GM21737 (cell line): ENCODE data around the gene DGKE.

ENCODE experiments used
- ATAC-seq: cut with Tn5 transposase; IDR thresholded peaks from one replicate; pipeline ENCODE4 v1.9.1; 2021; ENCODE audit warnings: mild to moderate bottlenecking, moderate library complexity; ENCODE audit not compliant: unreplicated experiment

The DGKE gene

DNA sequence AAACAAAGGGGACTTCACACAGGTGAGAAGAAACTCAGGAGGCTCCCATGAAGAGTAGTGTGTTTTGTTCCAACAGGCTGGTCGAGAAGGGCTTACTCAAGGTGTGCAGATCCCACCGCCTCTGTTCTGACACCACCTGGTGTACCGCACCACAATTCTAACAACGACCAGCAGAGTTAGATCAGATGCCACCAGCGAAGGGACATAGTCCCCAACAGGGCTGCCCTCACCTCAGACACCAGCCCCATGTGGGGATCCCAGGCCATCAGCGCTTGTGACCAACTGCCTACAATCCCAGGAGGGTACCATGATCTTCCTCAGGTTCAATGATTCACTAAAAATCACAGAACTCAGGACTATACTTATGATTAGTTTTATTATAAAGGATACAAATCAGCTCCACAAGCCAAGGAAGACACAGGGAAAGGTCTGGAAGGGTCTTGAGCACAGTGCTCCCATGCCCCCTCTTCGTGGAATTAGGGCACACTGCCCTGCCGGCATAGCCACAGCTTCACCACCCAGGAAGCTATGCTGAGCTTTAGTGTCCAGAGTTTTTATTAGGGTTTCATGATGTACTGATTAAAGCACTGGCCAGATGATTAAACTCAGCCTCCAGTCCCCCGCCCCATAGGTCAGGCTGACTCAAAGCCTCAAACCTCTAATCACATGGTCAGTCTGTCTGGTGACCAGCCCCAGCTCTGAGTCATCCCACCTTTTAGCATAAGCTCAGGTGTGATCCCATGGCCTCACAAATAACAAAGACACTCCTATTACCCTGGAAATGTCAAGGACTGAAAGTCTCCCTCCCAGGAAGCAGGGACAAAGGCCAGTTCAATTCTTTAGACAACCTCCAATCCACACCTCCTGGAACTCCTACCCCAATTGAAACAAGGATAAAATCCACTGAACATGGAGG lies 53.9 kb downstream of the DGKE start:
- ATAC-seq = no peak

DNA sequence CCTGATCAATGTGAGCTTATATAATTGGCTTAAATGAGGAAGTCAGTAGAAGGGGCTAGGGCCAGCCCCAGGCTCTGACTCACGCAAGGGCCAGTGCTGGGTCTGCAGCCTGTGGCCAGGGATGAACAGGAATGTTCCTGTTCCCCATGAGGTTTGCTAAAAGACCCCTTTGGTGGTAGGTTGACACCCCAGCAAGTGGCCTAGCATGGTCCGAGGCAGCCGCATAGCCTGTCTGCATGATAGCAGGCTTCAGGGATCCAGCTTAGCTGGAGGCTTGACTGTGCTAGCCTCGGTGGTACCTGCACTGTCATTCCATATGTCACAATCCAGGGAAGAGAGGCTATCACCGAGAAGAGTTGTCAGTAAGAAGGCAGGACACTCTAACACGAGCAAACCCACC lies 56.4 kb downstream of the DGKE start:
- no peak for ATAC-seq

DNA sequence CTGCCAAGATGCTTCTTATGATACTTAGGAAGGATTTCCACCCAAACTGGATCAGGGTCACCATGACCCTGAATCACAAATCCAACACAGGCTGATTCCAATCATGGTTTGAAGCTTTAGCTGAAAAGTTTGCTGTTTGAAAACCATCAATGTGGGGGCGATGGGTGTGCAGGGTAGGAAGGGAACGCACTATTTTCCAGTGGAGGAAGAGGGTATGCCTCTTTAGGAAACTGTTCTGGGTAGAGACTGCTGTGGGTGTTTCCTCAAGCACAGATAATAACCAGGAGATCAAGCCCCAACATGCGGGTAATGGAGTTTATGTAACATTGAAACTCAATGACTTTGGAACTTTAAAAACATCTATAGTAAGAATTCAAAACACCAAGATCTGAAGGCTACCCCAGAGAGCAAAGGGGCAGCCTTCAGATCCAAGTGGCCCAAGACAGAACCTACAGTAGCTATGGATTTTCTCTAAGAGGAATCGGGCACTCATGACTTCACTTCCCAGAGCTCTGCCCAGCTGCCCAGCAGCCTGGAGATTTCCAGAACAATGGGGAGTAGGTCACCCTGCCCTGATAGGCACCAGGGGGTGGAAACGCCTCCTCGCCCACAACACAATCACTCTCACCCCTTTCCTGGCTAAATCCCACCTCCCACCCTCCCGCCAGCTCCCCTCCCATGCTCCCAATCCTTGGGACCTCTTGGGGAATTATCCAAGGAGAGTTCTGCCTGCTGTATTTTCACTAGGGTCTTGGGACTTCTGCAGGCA lies 57.1 kb downstream of the DGKE start:
- no peak for ATAC-seq

- no peak for ATAC-seq
Measured at GRCh38 chr17:56891751-56892150, 57.8 kb downstream of the DGKE start.

DNA sequence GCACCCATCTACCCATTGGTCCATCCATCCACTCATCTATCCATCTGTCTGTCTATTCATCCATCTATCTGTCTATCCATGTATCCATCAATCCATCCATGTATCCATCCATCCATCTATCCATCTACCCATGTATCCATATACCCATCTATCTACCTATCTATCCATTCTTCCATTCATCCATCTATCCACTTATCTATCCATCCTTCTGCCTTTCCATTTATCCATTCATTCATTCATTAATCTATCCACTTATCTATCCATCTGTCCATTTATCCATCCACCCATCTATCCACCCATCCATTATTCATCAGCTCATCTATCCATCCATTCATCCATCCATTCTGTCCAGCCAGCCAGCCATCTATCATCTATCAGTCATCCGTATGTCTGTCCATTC lies 58.4 kb downstream of the DGKE start:
- ATAC-seq = no peak

DNA sequence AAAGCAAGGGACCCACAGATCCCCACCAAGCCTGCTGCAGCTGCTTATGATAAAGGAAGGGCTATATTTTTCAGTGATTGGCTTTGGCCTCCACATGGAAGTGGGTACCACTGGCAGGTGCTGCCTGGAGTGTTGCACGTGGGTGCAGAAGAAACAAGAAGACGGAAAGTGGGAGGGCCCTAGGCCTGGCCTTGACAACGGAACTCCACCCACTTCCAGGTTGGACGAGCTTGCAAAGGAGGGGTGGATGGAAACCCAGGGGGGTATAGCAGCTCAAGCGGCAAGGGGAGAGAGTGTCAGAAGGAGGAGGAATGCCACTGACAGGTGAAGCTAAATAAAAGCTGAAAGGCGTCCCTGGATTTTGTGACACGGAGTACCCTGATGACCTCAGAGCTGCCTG lies 59.6 kb downstream of the DGKE start:
- ATAC-seq = no peak

DNA sequence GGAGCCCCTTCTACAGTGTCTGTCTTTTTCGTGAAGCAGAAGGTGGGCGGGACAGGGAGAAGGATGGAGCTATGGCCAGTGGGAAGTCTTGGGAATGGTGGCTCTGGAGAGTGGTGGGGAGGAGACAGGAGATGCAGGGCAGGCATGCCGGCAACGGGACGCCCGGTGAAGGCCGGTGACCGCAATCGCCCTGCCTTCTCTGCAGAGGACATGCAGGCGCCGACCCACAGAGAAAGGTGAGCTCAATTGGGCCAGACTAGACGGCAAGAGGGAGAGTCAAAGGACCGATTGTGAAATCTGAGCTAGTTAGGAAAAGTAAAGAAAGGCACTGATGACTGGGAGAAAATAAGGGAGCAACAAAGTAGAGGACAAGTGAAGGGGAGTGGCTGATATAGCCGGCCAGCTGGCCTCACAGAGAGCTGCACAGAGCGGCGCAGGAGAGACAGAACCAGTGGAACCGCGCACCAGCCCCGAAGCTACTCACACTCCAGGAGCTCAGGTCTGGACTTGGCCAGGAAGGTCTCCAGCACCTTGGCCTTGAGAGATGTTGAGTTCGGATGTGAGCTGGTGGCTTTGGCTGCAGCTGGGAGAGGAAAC lies 61.0 kb downstream of the DGKE start:
- ATAC-seq = no peak

DNA sequence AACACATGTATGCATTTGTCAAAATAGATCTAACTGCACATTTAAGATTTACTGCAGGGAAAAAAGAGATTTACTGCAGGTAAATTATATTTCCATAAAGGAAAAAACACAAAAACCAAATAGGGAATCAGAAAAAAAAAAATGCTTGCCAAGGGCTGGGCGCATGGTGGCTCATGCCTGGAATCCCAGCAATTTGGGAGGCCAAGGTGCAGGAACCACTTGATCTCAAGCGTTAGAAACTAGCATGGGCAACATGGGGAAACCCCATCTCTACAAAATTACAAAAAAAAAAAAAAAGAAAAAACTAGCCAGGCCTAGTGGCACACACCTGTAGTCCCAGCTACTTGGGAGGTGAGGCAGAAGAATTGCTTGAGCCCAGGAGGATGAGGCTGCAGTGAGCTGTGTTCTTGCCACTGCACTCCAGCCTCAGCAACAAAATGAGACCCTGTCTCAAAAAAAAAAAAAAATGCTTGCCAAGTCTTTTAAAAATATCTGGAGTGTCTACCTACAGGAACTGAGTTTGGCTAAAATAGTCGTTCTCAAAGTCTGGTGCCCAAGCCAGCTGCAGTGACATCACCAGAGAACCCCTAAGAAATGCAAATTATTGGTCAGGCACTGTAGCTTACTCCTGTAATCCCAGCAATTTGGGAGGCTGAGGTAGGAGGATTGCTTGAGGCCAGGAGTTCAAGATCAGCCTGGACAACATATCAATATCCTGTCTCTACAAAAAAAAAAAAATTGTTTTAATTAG lies 62.4 kb downstream of the DGKE start:
- no peak for ATAC-seq

GRCh38 chr17:56896968-56897359 lies 63.0 kb downstream of the DGKE start:
- no peak for ATAC-seq

DNA sequence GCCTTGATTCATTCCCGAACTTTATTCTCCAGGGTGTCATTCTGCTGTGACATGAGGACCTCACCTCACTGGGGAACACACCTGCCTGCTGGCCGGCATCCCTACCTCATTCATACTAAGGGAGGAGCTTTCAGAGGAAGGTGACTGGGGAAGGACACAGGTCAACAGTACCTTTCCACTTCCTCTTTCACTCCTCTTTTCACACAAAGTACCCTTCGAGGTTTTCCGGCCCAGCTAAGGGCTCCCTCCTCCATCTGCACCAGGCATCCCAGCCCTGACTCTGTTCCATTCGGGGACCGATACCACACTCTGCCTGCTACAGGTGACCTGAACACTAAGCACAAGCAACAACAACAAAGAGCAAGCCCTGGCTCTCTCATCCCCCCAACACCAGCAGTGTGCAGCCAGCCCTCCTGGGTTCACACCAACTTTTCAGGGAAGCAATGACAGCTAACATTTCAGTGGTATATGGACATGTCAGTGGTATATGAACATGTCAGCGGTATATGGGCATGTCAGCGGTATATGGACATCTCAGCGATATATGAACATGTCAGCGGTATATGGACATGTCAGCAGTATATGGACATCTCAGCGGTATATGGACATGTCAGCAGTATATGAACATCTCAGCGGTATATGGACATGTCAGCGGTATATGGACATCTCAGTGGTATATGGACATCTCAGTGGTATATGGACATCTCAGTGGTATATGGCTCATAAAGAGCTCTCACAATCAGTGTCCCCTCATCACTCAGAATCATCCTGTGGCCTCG lies 63.9 kb downstream of the DGKE start:
- no peak for ATAC-seq

DNA sequence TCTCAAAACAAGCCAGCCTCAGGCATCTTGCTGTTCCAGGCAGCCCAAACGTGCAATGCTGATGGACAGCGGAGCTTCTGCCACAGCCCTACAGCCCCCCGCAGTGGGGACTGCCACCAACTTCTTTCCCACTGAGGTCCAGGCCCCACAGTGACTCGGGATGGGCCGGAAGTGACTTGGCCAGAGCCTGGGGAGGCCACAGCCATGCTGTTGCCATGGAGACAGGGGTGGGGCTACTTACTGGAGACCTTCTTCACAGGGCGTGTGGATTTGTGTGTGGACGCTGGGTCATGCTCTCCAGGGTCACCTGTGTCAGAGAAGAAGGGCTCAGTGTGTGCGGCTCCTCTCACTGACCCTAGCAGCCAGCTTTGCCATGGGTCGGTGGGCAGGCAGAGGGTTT lies 64.9 kb downstream of the DGKE start:
- no peak for ATAC-seq

- no peak for ATAC-seq
Measured at GRCh38 chr17:56899403-56899802, 65.5 kb downstream of the DGKE start.

DNA sequence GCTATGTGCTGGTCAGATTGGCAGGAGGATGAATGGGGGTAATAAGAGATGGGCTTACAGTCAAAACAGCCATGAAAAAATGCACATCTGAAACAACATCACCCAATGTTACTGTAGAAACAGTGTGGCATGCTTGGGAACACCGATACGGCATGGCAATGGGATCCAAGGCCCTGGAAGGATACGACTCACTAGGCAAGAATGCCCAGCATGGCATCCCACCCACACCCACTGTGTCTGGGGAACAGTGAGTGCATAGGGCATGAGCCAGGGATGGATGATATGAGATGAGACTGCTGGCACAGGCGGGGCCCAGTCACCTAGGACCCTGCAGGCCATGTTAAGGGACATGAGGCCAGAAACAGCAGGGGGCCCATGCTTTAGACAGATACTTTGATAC lies 68.4 kb downstream of the DGKE start:
- no peak for ATAC-seq

DNA sequence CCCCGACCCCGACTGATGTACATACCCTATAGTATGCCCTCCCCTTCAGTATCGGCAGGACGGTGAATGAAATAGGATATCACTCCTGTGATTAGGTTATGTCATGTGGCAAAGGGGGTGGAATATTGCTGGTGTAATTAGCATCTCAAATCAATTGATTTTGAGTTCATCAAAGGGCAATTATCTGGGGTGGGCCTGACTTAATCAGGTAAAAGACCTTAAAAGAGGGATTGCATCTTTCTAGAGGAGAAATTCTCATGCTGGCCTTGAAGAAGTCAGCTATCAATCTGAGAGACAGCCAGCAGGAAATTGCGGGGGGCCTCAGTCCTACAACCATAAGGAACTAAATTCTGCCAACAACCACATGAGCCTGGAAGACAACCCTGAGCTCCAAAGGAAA lies 69.6 kb downstream of the DGKE start:
- no peak for ATAC-seq

GRCh38 chr17:56908001-56908542 lies 74.1 kb downstream of the DGKE start:
- peak; percentile 82 for ATAC-seq

GRCh38 chr17:56909742-56910508 lies 76.0 kb downstream of the DGKE start:
- no peak for ATAC-seq

DNA sequence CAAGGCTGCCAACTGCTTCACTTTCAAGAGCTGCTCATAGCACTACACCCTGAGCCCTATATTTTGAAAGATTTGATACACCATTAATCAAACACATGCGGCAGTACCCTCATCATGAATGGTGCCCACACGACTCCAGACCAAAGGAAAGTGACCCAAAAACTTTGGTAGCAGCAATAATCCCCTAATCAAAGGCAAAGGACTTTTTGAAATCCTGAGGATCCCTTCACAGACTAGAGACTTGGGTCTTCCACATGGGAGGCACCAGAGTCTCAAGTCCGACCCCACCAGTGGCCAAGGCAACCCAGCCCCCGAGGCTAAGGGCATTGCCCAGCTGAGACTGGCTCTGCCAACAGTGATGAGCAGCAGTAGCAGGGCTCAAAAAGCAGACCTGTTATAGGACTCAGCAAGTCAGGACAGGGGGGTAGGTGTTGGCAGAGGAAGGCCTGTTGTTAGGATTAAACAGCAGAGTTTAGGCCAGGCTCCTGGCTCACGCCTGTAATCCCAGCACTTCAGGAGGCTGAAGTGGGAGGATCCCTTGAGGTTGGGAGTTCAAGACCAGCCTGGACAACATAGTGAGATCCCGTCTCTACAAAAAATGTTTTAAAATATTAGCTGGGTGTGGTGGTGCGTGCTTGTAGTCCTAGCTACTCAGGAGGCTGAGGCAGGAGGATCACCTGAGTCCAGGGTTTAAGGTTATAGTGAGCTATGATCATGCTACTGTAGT lies 76.7 kb downstream of the DGKE start:
- no peak for ATAC-seq

DNA sequence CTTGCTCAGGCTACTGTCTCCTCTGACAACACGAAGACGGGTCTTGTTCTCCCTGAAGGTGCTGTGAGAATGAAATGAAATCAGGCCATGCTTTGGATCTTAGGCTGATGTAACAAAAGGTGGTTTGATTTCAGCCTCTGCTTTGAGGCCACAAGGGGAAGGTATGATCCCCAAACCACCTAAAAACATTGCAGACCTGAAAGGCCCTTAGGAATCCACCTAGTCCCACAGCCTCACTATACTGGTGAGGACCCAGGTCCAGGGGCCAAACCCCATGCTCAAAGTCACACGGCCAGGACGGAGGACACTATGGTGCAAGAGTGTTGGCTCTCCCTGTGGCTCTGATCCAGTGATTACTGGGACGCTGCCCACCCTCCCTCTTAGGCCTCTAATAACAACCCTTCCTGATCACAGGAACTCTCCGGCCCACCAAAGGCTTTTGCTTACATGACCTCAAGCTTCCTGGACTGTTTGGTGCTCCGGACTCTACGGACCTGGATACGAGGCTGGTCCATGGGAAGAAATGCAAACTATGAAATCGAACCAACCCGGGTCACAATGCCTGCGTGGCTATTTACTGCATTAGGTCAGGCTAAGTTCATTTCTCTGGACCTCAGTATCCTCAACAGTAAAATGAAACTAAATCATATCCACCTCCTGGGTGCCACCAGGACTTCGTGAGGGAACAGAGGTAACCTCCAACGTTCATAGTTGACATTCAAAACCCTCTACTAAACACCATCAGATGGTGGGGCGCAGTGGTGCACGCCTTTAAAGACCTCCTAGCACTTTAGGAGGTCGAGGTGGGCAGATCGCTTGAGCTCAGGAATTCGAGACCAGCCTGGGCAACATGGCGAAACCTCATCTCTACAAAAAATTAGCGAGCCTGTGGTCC lies 78.4 kb downstream of the DGKE start:
- ATAC-seq = no peak
